ENCODE measurements around the gene PACRG. TPM values are rescaled to one million over a fixed set of nuclear protein-coding genes. Genes with fewer than 3 reads are reported as not detected.

PACRG gene
- total RNA-seq, 5 donors from 2014 or later (not counting 1 experiment from before 2014, with no cell fraction given), result 0.20 to 3.0 (median 1.2) TPM; not detected in 1

DNA sequence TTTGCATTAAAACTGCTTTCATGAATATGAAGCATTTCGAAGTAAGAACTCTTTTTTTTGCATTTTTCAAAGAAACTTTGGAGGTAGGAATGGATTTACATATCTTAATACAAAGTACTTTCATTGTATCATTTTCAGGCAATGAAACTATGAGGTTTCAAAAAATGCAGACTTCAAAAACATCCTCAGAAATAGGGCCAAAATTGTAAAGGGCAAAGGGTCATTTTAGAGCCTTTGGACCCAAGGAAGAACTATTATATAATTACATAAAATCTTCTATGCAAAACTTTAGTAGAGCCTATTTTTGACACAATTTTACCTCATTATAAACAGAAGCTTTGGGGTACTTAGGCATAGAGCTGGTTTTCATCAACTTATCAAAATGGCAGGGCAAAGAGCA, 5.1 kb upstream of the PACRG start:
- H3K4me1 Mint-ChIP-seq, result peaks cover 7 to 13% (median 9%) of the 10 kb centered on the region in 3 donors
- WGBS (ENCODE audit: insufficient coverage), result no CpG with 5 or more reads among the region's 1 CpG
- H3K4me3 ChIP-seq (ENCODE audit: control insufficient read depth in 1 of 2, extremely low read depth in 1 of 2, low read length in 1 of 2), result no peak overlapping the region
- DNase-seq, result no peak
- H3K27me3 ChIP-seq (replicated peaks in 1 of 2; ENCODE audit: control insufficient read depth in 2 of 2, extremely low read depth in 1 of 2, insufficient read depth in 2 of 2, low read length in 1 of 2), result no peaks in the 10 kb centered on the region
- peaks cover 3% of the 10 kb centered on the region in 2 experiments for H3K4me1 ChIP-seq (ENCODE audit: control insufficient read depth in 1 of 2, extremely low read depth in 1 of 2, insufficient read depth in 2 of 2, low read length in 2 of 2)
- peaks cover 3% of the 10 kb centered on the region for H3K36me3 Mint-ChIP-seq
- ChIA-PET CTCF (no interaction called here), POLR2A (interaction anchor here in 1 of 2 donors (0.6 kb wide), 1 partner anchor 14 kb away, joined by 4 read pairs; no protein-coding TSS in a partner anchor)
- H3K27ac ChIP-seq (ENCODE audit: low read length), result no peak overlapping the region
- H3K4me3 Mint-ChIP-seq, result no peak overlapping the region
- no peaks in the 10 kb centered on the region for H3K9me3 ChIP-seq
- ATAC-seq (replicated peaks in 1 of 4), result no peak
- H3K27me3 Mint-ChIP-seq, result peaks cover 0 to 5% of the 10 kb centered on the region in 2 donors
- H3K36me3 ChIP-seq (ENCODE audit: control insufficient read depth in 2 of 2, extremely low read depth in 1 of 2, insufficient read depth in 1 of 2, low read length in 1 of 2), result no peaks in the 10 kb centered on the region
- peaks cover 0 to 3% (median 3%) of the 10 kb centered on the region in 3 donors for H3K9me3 Mint-ChIP-seq
- no peak overlapping the region for H3K27ac Mint-ChIP-seq

DNA sequence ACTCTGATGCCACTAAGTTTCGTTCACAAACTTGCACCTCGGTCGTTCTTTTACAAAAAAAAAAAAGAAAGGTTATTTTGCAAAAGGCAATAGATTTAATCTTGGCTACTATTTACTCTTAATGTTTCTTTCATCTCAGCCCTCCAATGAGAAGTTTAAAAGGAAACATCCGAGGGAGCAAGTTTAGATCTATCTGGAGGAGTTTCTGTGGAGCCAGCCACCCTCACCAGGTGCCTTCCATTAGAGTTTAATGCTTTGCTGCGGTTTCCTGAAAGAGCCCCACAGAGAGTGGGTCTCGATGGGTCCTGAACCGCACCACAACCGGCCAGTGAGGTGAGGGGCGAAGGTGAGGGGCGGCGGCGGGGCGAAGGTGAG, 840 bp upstream of the PACRG start:
- Mint-ChIP-seq H3K27ac (peak overlapping the region; percentile 87 to 88), H3K9me3 (peaks cover 0 to 5% (median 3%) of the 10 kb centered on the region in 3 donors), H3K27me3 (peaks cover 0 to 5% of the 10 kb centered on the region in 2 donors), H3K36me3 (no peaks in the 10 kb centered on the region), H3K4me3 (peak overlapping the region; percentile 86 to 92 (median 91)), H3K4me1 (peaks cover 12 to 16% (median 13%) of the 10 kb centered on the region in 3 donors)
- Histone ChIP-seq H3K4me3 (ENCODE audit: control insufficient read depth in 1 of 2, extremely low read depth in 1 of 2, low read length in 1 of 2) (peak overlapping the region; percentile 57 to 74), H3K27me3 (replicated peaks in 1 of 2; ENCODE audit: control insufficient read depth in 2 of 2, extremely low read depth in 1 of 2, insufficient read depth in 2 of 2, low read length in 1 of 2) (no peaks in the 10 kb centered on the region), H3K27ac (ENCODE audit: low read length) (peak overlapping the region; percentile 61), H3K36me3 (ENCODE audit: control insufficient read depth in 2 of 2, extremely low read depth in 1 of 2, insufficient read depth in 1 of 2, low read length in 1 of 2) (no peaks in the 10 kb centered on the region), H3K4me1 (ENCODE audit: control insufficient read depth in 1 of 2, extremely low read depth in 1 of 2, insufficient read depth in 2 of 2, low read length in 2 of 2) (peaks cover 3 to 10% of the 10 kb centered on the region in 2 experiments), H3K9me3 (no peaks in the 10 kb centered on the region)
- CTCF ChIA-PET, result no interaction called here
- DNase-seq, result peak in 4 of 35 experiments; percentile 1 to 35 (median 4)
- peak in 3 of 4 experiments; percentile 5 to 31 (median 23) for ATAC-seq (replicated peaks in 1 of 4)
- POLR2A ChIA-PET, result no interaction called here
- 2% methylated on average over 8 of the region's 13 CpGs for WGBS (ENCODE audit: insufficient coverage)

DNA sequence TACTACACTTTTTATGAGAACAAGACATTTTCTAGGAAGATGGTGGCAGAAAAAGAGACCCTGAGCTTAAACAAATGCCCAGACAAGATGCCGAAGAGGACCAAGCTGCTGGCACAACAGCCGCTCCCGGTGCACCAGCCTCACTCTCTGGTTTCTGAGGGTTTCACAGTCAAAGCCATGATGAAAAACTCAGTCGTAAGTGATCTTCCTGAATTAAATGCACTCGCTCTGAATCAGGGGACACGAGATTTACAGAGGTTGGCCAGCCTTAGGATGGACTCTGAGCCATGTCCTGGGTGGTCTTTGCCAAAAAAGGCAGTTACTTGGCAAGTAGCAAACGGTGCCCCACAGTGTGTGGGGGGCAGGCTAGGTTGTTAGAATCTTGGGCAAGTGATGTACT, 423 bp downstream of the PACRG start:
- Histone ChIP-seq H3K36me3 (ENCODE audit: control insufficient read depth in 2 of 2, extremely low read depth in 1 of 2, insufficient read depth in 1 of 2, low read length in 1 of 2) (no peaks in the 10 kb centered on the region), H3K27me3 (replicated peaks in 1 of 2; ENCODE audit: control insufficient read depth in 2 of 2, extremely low read depth in 1 of 2, insufficient read depth in 2 of 2, low read length in 1 of 2) (no peaks in the 10 kb centered on the region), H3K4me1 (ENCODE audit: control insufficient read depth in 1 of 2, extremely low read depth in 1 of 2, insufficient read depth in 2 of 2, low read length in 2 of 2) (peaks cover 3 to 10% of the 10 kb centered on the region in 2 experiments), H3K27ac (ENCODE audit: low read length) (peak overlapping the region; percentile 80), H3K9me3 (no peaks in the 10 kb centered on the region), H3K4me3 (ENCODE audit: control insufficient read depth in 1 of 2, extremely low read depth in 1 of 2, low read length in 1 of 2) (peak overlapping the region in 1 of 2 donors; percentile 57)
- Mint-ChIP-seq H3K4me1 (peaks cover 14 to 19% (median 17%) of the 10 kb centered on the region in 3 donors), H3K27ac (peak overlapping the region; percentile 56 to 88), H3K9me3 (peaks cover 0 to 5% (median 3%) of the 10 kb centered on the region in 3 donors), H3K27me3 (peaks cover 0 to 5% of the 10 kb centered on the region in 2 donors), H3K4me3 (peak overlapping the region; percentile 75 to 92 (median 86)), H3K36me3 (no peaks in the 10 kb centered on the region)
- CTCF ChIA-PET, result interaction anchor here in 1 of 2 donors (1.2 kb wide), 1 partner anchor 8 kb away, joined by 3 read pairs; no protein-coding TSS in a partner anchor
- WGBS (ENCODE audit: insufficient coverage), result 93% methylated on average over 6 of the region's 7 CpGs
- POLR2A ChIA-PET, result interaction anchor here in 1 of 2 donors (1.7 kb wide), 1 partner anchor 1454 kb away, joined by 9 read pairs; the partner anchor contains the start of gene AGPAT4
- ATAC-seq (replicated peaks in 1 of 4) (no peak), DNase-seq (peak in 1 of 35 experiments; percentile 0)

DNA sequence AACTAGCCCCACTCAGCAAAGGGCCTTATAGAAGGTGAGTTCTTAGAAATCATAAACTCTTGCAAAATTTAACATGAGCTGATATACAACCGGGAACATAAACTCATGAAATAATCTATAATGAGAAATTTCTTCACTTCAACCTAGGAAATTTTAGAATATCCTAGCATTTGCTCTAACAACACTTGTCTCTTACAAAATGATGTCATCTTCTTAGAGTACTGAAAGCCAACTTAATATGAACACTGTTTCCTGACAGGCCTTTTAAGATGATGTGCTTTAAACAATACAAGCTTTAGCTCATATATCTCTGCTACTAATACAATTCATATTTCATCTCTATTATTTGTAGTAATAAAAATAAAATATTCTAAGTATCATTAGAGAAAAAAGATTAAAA, 932 bp downstream of the PACRG start:
- Histone ChIP-seq H3K4me3 (ENCODE audit: control insufficient read depth in 1 of 2, extremely low read depth in 1 of 2, low read length in 1 of 2) (no peak overlapping the region), H3K4me1 (ENCODE audit: control insufficient read depth in 1 of 2, extremely low read depth in 1 of 2, insufficient read depth in 2 of 2, low read length in 2 of 2) (peaks cover 5 to 14% of the 10 kb centered on the region in 2 experiments), H3K27me3 (replicated peaks in 1 of 2; ENCODE audit: control insufficient read depth in 2 of 2, extremely low read depth in 1 of 2, insufficient read depth in 2 of 2, low read length in 1 of 2) (no peaks in the 10 kb centered on the region), H3K36me3 (ENCODE audit: control insufficient read depth in 2 of 2, extremely low read depth in 1 of 2, insufficient read depth in 1 of 2, low read length in 1 of 2) (no peaks in the 10 kb centered on the region), H3K9me3 (no peaks in the 10 kb centered on the region), H3K27ac (ENCODE audit: low read length) (peak overlapping the region; percentile 80)
- ChIA-PET CTCF (interaction anchor here in 1 of 2 donors (1.2 kb wide), 1 partner anchor 8 kb away, joined by 3 read pairs; no protein-coding TSS in a partner anchor), POLR2A (interaction anchor here in 1 of 2 donors (1.7 kb wide), 1 partner anchor 1454 kb away, joined by 9 read pairs; the partner anchor contains the start of gene AGPAT4)
- Mint-ChIP-seq H3K4me3 (peak overlapping the region; percentile 75 to 92 (median 86)), H3K27me3 (peaks cover 0 to 5% of the 10 kb centered on the region in 2 donors), H3K4me1 (peaks cover 19 to 24% (median 22%) of the 10 kb centered on the region in 3 donors), H3K9me3 (peaks cover 0 to 5% (median 3%) of the 10 kb centered on the region in 3 donors), H3K36me3 (no peaks in the 10 kb centered on the region), H3K27ac (peak overlapping the region; percentile 56 to 88)
- ATAC-seq (replicated peaks in 1 of 4) (no peak), DNase-seq (no peak)
- no CpG with 5 or more reads among the region's 1 CpG for WGBS (ENCODE audit: insufficient coverage)

DNA sequence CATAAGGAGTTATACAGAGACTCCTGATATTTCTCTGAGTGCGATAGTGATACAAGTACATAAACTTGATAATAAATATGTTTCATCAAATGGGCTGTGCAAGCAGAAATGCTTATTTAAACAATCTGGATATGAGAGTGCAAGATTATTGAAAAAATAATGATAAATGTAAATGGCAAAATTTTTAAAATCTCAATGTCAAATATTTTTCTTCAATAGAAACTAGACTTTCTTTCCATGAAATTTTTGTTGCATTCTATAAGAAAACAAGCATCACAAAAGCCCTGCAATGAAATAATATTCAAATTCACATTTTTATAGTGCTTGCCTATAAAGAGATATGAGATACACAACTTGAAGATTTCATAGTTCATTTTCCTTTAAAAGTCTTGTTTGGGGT, 2.7 kb downstream of the PACRG start:
- Mint-ChIP-seq H3K9me3 (peaks cover 0 to 5% (median 3%) of the 10 kb centered on the region in 3 donors), H3K27me3 (peaks cover 0 to 2% of the 10 kb centered on the region in 2 donors), H3K4me3 (no peak overlapping the region), H3K4me1 (peaks cover 21 to 25% (median 24%) of the 10 kb centered on the region in 3 donors), H3K36me3 (no peaks in the 10 kb centered on the region), H3K27ac (no peak overlapping the region)
- H3K36me3 ChIP-seq (ENCODE audit: control insufficient read depth in 2 of 2, extremely low read depth in 1 of 2, insufficient read depth in 1 of 2, low read length in 1 of 2), result no peaks in the 10 kb centered on the region
- no peak for ATAC-seq (replicated peaks in 1 of 4)
- H3K27me3 ChIP-seq (replicated peaks in 1 of 2; ENCODE audit: control insufficient read depth in 2 of 2, extremely low read depth in 1 of 2, insufficient read depth in 2 of 2, low read length in 1 of 2), result no peaks in the 10 kb centered on the region
- no peak for DNase-seq
- no peaks in the 10 kb centered on the region for H3K9me3 ChIP-seq
- no CpG with 5 or more reads among the region's 1 CpG for WGBS (ENCODE audit: insufficient coverage)
- H3K4me1 ChIP-seq (ENCODE audit: control insufficient read depth in 1 of 2, extremely low read depth in 1 of 2, insufficient read depth in 2 of 2, low read length in 2 of 2), result peaks cover 5 to 14% of the 10 kb centered on the region in 2 experiments
- no peak overlapping the region for H3K27ac ChIP-seq (ENCODE audit: low read length)
- ChIA-PET POLR2A (interaction anchor here in 1 of 2 donors (0.7 kb wide), 1 partner anchor 45 kb away, joined by 3 read pairs; no protein-coding TSS in a partner anchor), CTCF (no interaction called here)
- H3K4me3 ChIP-seq (ENCODE audit: control insufficient read depth in 1 of 2, extremely low read depth in 1 of 2, low read length in 1 of 2), result no peak overlapping the region

DNA sequence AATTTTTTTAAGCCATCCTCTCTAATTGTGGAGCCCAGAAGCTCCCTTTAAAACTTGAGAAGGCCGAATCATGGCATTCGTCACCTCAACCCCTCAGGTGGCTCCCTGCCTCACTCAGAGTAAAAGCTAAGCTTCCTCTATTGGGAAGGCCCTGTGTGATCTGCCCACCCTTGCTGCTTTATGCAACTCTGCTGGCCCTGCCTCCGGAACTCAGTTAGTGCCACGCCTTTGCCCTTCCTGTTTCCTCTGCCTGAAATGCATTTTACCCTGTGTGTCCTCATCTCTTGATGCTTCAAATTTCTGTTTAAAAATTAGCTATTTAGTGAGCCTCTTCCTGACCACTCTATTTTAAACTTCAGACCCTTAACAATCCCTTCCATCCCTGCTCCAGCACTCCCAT, 5.7 kb downstream of the PACRG start:
- CTCF ChIA-PET, result no interaction called here

More for the DNA sequence above, 5.7 kb downstream of the PACRG start:
- DNase-seq (peak in 16 of 35 experiments; percentile 2 to 29 (median 8)), ATAC-seq (replicated peaks in 1 of 4) (peak; percentile 58 to 82 (median 80))
- Histone ChIP-seq H3K27me3 (replicated peaks in 1 of 2; ENCODE audit: control insufficient read depth in 2 of 2, extremely low read depth in 1 of 2, insufficient read depth in 2 of 2, low read length in 1 of 2) (no peaks in the 10 kb centered on the region), H3K27ac (ENCODE audit: low read length) (no peak overlapping the region), H3K4me1 (ENCODE audit: control insufficient read depth in 1 of 2, extremely low read depth in 1 of 2, insufficient read depth in 2 of 2, low read length in 2 of 2) (peaks cover 2 to 3% of the 10 kb centered on the region in 2 experiments), H3K36me3 (ENCODE audit: control insufficient read depth in 2 of 2, extremely low read depth in 1 of 2, insufficient read depth in 1 of 2, low read length in 1 of 2) (no peaks in the 10 kb centered on the region), H3K9me3 (no peaks in the 10 kb centered on the region), H3K4me3 (ENCODE audit: control insufficient read depth in 1 of 2, extremely low read depth in 1 of 2, low read length in 1 of 2) (no peak overlapping the region)
- Mint-ChIP-seq H3K27me3 (no peaks in the 10 kb centered on the region), H3K4me3 (peak overlapping the region in 1 of 3 donors; percentile 24), H3K4me1 (peaks cover 9 to 11% (median 10%) of the 10 kb centered on the region in 3 donors), H3K36me3 (no peaks in the 10 kb centered on the region), H3K9me3 (peaks cover 0 to 5% (median 3%) of the 10 kb centered on the region in 3 donors), H3K27ac (peak overlapping the region; percentile 77 to 88)
- WGBS (ENCODE audit: insufficient coverage), result 71% methylated on average over 4 of the region's 4 CpGs
- POLR2A ChIA-PET, result interaction anchor here in 1 of 2 donors (0.6 kb wide), 1 partner anchor 945 kb away, joined by 3 read pairs; no protein-coding TSS in a partner anchor
